GM19463 (cell line): ENCODE results near the gene STAP1.
"Not testable (repeated sequence)": the region's sequence is repeated elsewhere in the genome, so short reads cannot be mapped to it uniquely, and the experiment has no call there.

Experiments used
- ATAC-seq: cut with Tn5 transposase; IDR thresholded peaks from one replicate; pipeline ENCODE4 v1.9.1; 2021; ENCODE audit warnings: mild to moderate bottlenecking, moderate library complexity; ENCODE audit not compliant: unreplicated experiment

STAP1 gene, protein sequence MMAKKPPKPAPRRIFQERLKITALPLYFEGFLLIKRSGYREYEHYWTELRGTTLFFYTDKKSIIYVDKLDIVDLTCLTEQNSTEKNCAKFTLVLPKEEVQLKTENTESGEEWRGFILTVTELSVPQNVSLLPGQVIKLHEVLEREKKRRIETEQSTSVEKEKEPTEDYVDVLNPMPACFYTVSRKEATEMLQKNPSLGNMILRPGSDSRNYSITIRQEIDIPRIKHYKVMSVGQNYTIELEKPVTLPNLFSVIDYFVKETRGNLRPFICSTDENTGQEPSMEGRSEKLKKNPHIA

DNA sequence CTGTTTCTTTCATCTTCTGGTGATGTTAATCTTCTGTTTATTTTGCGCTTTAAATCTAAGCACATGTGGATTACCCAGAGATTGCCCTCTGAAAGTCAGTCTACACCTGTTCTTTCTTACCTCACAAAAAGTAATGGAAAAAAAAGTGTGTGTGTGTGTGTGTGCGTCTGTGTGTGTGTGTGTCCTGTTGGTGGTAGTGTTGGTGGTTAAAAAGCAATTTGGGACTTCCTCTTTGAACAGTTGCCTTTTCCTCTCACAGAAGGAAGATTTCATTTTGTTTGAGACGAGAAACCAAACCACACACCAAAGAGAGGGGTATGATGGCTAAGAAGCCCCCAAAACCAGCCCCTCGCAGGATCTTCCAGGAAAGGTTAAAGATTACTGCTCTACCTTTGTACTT lies at the start of gene STAP1:
TSS of gene STAP1 (plus strand) at position 235 of the 400 bp plus-strand sequence. CDS start at position 318, 83 bp downstream.
- peak; percentile 45 for ATAC-seq

DNA sequence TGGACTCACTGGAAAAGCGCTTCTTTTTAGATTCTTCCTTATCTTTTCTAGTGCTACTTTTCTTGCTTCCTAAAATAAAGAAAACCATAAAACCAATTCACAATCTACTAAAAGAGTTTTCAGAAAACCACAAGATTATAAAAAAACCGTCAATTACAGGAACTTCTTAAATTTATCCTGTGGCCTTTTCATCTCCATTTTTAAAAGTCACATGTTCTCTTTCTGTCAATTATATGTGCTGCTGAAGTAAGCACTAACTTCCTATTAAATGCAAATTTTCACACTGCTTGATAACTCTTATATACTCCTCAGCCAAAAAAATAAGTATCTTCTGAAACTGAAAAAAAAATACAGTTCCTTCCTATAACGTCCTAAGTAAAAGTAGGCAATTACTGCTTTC lies 46.0 kb upstream of the STAP1 start:
- ATAC-seq, result no peak

DNA sequence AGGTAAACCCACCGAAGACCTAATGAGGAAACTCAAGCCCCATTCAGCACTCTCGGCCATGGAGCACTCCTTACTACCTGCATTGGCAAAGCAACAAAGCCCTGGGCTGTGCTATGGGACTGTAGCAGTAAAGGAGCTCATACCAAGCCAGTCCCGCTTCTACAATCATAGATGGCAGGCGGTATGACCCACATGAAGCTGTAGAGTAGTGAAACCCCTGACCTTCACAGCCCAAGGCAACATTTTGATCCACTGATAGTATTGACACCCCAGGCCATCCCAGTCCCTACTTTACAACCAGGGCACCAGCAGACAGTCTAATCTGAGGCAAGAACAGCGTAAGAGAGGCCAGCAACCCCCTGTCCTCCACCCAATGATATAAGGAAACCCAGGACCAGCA lies 38.4 kb upstream of the STAP1 start:
- no peak for ATAC-seq

DNA sequence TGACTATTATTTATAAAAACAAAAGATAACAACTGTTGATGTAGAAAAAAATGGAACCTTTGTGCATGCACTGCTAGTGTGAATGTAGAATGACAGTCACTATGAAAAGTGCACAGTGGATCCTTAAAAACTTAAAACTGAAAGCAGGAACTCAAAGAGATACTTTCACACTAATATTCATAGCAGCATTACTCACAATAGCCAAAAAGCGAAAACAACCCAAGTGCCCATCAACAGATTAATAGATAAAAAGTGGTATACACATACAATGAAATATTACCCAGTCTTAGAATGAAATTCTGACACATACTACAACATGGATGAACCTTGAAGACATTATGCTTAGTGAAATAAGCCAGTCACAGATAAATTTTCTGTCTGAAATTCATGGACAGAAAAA lies 37.0 kb upstream of the STAP1 start:
- ATAC-seq, result no peak

DNA sequence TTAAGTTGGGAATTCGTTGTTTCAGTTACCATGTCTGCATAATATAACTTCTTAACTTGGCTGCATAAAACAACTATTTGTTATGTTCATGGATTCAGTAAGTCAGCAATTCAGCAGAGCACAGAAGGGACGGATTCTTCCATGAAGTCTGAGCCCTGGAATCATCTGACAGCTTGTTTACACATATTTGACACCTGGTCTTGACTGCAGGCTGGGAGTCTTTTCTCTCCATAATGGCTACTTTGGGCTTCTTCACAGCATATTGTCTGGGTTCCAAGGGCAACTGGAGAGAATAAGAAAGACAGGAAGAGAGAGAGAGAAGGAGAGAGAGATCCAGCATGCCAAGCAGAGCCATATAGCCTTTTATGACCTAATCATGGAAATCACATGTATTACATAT lies 36.3 kb upstream of the STAP1 start:
- no peak for ATAC-seq

DNA sequence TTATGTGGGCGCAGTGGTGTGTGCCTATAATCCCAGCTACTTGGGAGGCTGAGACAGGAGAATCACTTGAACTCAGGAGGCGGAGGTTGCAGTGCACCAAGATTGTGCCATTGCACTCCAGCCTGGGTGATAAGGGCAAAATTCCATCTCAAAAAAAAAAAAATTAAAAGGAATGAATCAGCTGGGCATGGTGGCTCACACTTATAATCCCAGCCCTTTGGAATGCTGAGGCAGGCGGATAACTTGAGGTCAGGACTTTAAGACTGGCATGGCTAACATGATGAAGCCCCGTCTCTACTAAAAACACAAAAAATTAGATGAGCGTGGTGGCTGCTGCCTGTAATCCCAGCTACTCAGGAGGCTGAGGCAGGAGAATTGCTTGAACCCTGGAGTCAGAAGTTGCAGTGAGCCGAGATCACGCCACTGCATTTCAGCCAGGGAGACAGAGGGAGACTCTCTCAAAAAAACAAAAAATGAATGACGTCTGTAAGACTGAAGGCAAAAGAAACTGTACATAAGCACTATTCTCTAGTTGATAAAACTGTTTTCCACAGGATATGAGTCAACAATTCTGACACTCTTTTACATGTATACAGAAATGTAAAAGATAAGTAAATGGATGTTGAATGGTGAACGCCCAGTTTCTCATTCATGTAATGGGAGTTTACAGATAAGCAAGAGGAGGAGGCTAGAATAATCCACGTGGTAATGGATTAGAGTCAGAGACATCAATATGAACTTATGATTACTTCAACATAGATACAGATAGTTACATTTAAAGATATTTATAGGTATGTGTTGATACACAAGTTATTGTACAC lies 35.5 kb upstream of the STAP1 start:
- ATAC-seq, result no peak

DNA sequence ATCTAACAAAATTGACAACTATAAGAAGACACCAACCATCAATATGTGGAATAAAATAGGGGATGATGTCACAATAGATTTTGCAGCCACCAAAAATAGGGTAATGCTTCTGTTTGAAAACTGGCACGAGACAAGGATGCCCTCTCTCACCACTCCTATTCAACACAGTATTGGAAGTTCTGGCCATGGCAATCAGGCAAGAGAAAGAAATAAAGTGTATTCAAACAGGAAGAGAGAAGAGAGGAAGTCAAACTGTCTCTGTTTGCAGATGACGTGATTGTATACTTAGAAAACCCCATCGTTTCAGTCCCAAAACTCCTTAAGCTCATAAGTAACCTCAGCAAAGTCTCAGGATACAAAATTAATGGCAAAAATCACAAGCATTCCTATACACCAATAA lies 34.4 kb upstream of the STAP1 start:
- ATAC-seq, result not testable (repeated sequence)

DNA sequence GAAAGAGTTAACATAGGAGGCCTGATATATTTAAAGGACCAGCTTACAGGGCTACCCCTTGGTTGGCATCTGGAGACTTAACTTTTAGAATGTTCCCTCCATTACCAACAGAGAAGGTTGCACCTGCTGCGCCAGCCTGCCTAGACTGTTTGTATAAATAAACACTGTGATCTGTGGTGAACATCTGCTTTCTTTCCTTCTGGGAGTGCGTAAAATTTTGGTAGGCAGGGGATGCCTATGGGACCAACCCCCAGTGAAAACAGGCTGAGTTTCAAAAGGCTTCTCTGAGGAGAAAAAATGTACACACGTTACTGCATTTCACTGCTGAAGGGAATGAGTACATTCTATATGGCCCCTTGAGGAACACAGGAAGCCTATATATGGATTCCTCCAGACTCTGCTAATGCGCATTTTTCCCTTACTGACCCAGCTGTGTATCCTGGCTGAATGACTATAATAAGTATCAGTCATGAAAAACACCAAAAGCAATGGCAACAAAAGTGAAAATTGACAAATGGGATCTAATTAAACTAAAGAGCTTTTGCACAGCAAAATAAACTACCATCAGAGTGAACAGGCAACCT lies 27.1 kb upstream of the STAP1 start:
- ATAC-seq, result no peak

DNA sequence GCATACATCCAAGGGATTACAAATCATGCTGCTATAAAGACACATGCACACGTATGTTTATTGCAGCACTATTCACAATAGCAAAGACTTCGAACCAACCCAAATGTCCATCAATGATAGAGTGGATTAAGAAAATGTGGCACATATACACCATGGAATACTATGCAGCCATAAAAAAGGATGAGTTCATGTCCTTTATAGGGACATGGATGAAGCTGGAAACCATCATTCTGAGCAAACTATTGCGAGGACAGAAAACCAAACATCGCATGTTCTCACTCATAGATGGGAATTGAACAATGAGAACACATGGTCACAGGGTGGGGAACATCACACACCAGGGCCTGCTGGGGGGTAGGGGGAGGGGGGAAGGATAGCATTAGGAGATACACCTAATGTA lies 26.1 kb upstream of the STAP1 start:
- not testable (repeated sequence) for ATAC-seq

DNA sequence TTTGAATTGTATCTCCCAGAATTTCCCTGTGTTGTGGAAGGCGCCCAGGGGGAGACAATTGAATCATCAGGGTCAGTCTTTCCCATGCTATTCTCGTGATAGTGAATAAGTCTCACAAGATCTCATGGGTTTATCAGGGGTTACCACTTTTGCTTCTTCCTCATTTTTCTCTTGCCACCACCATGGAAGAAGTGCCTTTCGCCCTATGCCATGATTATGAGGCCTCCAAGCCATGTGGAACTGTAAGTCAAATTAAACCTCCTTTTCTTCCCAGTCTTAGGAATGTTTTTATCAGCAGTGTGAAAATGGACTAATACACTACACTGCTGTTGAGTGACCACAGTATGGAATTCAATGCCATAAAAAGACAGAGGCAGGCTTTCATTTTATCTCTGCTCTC lies 25.4 kb upstream of the STAP1 start:
- no peak for ATAC-seq

DNA sequence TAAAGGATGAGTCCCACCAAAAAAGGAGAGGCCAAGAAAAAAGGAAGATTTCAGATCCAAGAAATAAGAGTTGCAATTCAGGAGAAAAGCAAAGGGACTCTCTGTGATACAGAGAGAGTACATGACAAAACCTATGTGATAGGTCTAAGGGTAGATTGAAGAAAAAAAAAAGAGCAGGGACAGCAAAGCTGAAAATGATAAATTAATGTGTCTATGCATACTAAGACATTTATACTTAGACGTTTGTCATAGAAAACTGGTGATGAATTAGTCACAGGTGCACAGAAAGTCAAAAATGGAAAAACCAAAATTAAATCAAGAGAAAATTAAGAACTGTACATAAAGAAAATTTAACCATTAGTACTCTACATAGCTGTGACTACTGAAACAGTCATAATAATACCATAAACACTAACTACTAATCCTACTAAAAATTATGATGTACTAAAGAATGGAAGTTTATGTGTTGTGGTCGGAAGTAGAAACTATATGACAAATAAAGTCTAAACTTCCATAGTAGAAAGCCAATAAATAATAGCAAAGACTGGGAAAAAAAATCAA lies 23.2 kb upstream of the STAP1 start:
- no peak for ATAC-seq

DNA sequence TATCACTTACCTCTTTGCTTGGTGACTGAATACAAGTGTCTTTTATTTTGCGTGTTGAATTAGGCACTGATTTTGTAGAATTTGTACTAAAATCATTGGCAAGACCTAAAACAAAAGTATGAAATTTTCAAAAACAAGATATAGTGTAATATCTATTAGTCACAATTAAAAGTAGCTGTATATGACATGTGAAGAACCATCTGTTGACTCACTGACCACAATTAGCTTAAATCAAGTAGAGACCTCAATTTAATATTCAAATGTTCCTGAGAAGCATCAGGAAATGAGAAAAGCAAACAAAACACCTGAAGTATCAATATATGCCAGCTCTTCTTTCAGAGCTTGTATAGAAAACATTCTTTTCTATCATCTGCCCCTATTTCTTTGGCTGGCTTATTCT lies 18.7 kb upstream of the STAP1 start:
- no peak for ATAC-seq

DNA sequence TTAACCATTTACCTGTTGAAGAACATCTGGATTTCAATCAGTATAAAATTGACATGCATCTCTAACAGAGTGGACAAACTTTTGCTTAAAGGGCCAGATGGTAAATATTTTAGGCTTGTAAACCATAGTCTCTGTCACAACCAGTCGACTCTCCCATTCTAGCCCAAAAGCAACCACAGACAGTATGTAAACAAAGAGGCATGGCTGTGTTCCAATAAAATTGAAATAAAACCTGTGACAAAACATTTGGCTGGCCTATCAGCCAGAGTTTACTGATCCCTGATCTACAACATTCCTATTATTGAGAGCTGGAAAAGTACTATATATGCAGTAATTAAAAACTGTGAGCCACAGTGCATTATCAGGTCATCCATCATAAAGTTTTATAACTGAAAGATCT lies 16.5 kb upstream of the STAP1 start:
- no peak for ATAC-seq

DNA sequence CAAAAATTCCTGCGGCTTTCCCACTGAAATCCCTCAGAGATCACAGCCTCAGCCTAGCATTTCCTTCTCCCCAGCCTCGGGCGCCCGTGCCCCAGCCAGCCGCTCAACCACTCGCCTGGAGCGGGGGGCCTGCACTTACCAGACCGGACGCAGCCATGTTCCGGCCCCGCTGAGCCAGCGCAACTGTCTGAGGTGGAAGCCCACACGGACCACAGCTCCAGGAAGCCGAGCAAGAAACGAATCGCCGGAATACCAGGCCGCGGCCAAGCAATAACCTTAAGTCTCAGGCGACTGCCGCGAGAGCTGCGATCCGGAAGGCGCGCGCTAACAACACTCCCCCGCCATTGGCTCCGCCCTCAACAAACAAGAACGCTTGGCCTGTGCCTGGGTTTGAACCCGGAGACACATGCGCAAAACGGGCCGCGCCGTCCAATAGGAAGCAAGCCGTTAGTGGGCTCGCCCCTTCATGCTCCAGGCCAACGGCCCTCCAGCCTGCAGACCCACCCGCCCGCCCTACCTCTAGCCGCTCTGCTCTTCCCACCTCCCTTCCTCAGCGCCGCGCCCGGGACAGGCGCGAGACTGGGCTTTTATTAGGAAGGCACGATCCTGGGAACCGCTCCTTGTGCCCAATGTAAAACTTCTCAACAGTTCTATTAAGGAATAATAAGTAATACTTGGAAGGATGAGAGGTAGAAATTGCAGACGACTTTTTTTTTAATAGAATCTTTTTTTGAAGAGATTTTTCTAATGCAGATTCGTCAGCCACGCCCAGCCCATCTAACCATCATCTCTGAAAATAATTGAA lies 13.1 kb upstream of the STAP1 start, which contains the start of gene CENPC:
TSS of gene CENPC (minus strand) at position 305 of the 805 bp plus-strand sequence. CDS start at position 157, 148 bp downstream.
- peak; percentile 93 for ATAC-seq

DNA sequence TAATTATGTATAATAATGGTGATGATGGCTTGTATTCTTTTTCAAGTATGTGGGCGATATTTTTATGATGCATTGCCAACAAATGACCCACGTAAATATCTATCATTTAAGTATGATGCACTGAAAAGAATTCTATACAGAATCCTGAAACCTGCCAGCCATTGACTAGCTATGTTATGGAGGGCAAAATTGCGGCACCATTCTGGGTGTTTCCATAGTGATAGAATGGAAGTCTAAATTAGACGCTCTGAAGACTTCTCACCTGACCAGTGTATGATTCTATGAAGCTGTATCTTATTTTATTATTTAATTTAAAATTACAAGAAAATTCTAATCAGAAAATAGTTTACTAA lies 12.5 kb upstream of the STAP1 start:
- ATAC-seq, result no peak

DNA sequence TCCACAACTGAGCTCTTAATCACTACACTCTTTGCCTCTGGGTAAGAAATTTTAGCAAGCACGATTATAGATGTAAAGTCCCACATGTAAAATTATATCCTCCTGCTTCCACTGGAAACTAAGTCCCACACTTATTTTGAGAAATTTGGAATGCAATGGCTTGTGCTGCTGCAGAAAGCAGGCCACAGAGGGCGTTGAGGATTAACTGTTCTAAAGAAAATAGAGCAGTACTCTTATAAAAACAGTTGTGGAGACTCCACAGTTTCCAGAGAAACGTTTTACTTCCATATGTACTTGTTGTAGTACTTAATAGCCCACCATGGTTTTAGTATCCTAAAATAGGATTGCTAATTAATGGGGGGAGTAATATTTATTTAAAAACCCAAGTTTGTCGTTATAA lies 11.6 kb upstream of the STAP1 start:
- ATAC-seq, result no peak

DNA sequence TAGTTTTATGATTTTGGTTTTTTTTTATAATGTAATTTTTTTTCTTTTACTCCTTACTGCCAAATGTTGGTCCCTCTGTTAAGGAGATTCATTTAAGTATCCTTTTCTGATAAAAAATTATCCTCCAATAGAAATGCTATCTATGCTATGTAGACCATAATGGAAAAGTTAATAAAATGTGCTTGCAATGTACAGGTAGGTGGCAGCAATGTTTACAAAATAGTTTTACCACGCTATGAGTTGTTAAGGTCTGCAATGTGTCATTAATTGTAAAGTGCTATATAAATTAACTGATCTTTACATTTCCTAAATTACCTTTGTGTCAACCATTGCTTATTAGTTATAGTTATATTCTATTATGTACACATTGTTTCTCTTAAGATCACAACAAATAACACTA lies 9.4 kb upstream of the STAP1 start:
- ATAC-seq, result peak; percentile 17

DNA sequence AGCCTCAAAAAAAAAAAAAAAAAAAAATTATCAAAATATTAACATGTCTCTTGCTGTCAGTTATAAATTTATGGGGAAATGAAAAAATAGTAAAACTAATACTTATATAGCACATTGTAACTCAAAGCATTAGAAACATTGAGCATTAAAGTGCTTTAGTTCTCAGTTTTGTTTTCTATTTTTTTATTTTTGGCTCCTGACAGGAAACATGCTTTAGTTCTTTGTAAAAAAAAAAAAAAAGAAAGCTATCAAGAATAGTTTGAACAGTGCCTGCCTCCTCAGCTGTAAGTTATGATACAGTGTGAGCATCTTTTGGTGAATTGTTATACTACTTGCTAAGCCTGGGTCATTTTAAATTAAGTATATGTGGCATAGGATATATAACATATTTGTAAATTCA lies 8.1 kb upstream of the STAP1 start:
- no peak for ATAC-seq

DNA sequence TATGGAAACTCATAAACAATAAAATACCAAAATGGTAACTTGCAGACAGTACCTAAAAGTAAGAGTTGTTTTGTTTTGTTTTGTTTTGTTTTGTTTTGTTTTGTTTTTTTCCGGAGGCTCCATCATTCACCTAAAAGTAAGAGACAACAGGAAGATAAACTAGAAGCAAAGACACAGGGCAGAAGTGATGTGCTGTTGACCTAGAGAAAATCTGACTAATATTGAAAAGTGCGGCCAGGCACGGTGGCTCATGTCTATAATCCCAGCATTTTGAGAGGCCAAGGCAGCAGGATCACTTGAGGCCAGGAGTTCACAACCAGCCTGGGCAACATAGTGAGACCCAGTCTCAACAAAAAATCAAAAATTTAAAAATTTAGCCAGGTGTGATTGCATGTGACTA lies 7.7 kb upstream of the STAP1 start:
- ATAC-seq, result peak; percentile 34

DNA sequence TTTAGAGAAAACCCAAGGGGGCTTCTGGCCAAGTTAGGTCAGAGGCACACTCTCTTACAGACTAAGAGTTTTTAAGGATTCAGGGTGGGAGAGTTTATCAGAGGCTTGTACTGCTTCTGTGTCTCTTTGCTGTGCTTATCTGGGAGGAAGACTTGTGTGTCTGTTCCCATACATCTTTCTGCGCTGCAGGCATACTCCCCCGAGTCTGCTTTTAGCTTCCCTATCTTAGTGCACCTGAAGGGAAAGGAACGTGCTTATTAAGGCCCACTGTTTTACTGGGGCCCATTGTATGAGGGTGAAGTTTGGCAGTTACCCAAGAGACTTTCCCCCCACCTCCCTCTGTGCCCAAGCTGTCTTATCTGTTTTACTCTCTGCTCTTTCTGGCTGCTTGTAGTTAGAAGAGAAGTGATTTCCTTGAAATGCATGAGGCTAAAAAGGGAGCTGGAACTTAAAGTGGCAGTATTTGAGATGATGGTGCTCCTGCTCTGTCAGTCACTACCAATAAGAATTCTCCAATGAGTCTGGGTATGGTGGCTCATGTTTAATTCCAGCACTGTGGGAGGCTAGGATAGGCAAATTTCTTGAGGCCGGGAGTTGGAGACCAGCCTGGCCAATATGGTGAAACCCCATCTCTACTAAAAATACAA lies 6.3 kb upstream of the STAP1 start:
- ATAC-seq, result not testable (repeated sequence)
